ENCODE data around the gene SLC24A3. TPM values are rescaled to one million over a fixed set of nuclear protein-coding genes. Genes with fewer than 3 reads are reported as not detected.

The SLC24A3 gene
- polyA plus RNA-seq, 1 experiment = 1.7 TPM

DNA sequence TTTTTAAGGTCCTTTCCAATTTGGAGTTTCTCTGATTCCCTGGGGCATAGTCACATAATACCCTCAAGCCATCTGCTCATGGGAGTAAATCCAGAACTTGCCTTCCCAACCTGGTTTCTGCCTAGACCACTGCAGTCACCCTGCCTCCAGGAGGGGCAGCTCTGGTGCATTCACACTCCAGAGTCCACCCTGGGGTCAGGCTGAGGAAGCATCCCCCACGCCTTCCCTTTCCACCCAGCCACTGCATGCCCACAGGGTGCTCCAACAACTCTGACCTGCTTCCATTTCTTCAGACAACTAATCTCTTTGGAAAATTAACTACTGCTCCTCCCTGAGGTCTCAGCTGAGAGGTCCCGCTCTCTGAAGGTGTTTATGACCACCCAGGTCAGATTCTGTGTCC, 334.2 kb downstream of the SLC24A3 start:
- Histone ChIP-seq H3K27me3 (ENCODE audit: control insufficient read depth, insufficient read depth, low read length) (no peaks in the 10 kb centered on the region), H3K36me3 (ENCODE audit: control insufficient read depth, insufficient read depth, low read length) (no peaks in the 10 kb centered on the region), H3K4me3 (ENCODE audit: low read depth, low read length) (no peak overlapping the region)
- ChIA-PET CTCF (no interaction called here), POLR2A (no interaction called here)
- TF ChIP-seq, protein P1, sequence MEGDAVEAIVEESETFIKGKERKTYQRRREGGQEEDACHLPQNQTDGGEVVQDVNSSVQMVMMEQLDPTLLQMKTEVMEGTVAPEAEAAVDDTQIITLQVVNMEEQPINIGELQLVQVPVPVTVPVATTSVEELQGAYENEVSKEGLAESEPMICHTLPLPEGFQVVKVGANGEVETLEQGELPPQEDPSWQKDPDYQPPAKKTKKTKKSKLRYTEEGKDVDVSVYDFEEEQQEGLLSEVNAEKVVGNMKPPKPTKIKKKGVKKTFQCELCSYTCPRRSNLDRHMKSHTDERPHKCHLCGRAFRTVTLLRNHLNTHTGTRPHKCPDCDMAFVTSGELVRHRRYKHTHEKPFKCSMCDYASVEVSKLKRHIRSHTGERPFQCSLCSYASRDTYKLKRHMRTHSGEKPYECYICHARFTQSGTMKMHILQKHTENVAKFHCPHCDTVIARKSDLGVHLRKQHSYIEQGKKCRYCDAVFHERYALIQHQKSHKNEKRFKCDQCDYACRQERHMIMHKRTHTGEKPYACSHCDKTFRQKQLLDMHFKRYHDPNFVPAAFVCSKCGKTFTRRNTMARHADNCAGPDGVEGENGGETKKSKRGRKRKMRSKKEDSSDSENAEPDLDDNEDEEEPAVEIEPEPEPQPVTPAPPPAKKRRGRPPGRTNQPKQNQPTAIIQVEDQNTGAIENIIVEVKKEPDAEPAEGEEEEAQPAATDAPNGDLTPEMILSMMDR (IDR thresholded peaks at IDR 0.05; ENCODE audit: insufficient read depth, low read depth, low read length) = no peak
- DNase-seq (ENCODE audit: low read depth) = no peak

DNA sequence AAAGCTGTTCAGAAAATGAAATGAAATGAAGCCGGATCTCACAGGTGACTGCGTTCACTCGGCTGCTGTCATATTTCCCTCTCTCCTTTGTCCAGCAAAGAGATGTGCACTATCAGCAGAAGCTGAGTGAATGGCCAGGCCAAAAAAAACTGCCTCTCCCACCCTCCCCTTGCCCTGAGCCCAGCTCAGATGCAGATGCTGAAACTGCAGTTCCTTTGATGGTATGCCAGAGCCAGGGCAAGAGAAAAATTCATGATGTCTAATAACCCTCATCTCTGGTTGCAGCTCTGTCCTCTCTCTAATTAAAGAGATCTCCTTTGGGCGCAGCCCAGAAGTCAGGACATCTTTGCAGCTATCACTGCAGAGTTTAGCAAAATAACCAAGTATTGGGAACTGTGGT, 335.1 kb downstream of the SLC24A3 start:
- CTCF ChIA-PET = interaction anchor here (0.6 kb wide), 2 partner anchors 28 to 247 kb away, joined by 3 to 4 read pairs; no protein-coding TSS in a partner anchor
- H3K4me3 ChIP-seq (ENCODE audit: low read depth, low read length) = no peak overlapping the region
- TF ChIP-seq, protein P1 (IDR thresholded peaks at IDR 0.05; ENCODE audit: insufficient read depth, low read depth, low read length) = no peak
- no peaks in the 10 kb centered on the region for H3K36me3 ChIP-seq (ENCODE audit: control insufficient read depth, insufficient read depth, low read length)
- H3K27me3 ChIP-seq (ENCODE audit: control insufficient read depth, insufficient read depth, low read length) = no peaks in the 10 kb centered on the region
- POLR2A ChIA-PET = no interaction called here
- no peak for DNase-seq (ENCODE audit: low read depth)

DNA sequence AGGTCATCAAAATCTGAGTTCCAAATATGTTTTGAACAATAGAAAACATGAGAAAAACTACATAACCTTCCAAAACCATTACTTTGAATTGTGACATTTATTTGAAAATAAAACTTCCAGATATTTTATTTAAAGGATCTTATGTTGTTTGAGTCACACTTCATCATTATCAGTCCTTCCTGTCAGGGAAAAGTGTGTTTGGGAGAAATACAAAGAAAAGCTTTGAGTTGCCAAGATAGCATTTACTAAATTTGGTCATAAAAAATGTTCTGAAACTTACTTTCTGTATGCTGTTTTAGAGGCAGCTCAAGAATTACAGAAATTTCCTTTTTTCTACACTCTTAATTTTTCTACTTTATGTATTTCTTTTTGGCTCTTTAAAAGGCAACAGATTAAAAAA, 337.5 kb downstream of the SLC24A3 start:
- H3K36me3 ChIP-seq (ENCODE audit: control insufficient read depth, insufficient read depth, low read length) = no peaks in the 10 kb centered on the region
- no peak overlapping the region for H3K4me3 ChIP-seq (ENCODE audit: low read depth, low read length)
- no peak for DNase-seq (ENCODE audit: low read depth)
- POLR2A ChIA-PET = no interaction called here
- no peaks in the 10 kb centered on the region for H3K27me3 ChIP-seq (ENCODE audit: control insufficient read depth, insufficient read depth, low read length)
- TF ChIP-seq, protein P1 (IDR thresholded peaks at IDR 0.05; ENCODE audit: insufficient read depth, low read depth, low read length) = no peak
- CTCF ChIA-PET = no interaction called here

DNA sequence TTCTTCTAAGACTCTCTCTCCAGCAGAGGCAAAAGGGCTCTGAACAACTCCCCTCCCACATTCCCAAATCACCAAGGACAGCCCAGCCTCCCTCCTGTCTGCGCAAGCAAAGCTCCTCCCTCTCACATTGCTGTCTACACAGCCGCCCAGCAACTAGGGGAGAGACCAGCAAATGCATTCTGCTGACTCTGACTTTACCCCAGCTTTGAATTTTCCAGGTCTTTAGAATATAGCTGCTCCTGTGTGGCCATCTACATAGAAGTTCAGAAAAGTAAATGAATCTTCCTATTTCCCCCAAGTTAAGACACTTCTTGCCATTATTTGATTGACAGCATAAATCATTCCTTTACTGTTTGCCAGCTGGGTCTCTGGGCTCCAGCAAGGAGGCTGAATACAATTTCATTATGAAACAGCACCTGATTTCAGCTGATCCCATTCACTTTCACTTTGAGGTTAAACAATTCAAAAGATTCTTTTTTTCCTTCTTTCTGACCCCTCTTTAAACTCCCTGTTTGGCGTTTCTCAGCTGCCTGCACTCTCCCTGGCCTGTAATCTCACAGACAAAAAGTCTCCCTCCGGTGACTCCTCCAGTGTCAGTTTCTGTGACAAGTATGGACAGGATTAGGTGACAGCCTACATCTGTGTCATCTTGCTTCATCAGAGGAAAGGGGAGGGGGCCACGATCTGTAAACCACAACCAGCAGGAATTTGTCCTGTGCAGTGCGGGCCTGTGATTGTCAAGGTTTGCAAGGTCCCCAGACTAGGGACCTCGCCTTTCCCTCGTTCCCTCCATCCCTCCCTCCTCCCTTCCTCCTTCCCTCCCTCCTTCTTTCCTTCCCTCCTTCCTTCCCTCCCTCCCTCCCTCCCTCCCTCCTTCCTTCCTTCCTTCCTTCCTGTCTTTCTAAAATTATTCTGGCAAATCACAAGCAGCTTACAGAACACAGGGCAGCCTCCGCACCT, 340.1 kb downstream of the SLC24A3 start:
- POLR2A ChIA-PET = no interaction called here
- no peak for DNase-seq (ENCODE audit: low read depth)
- CTCF ChIA-PET = no interaction called here
- Histone ChIP-seq H3K36me3 (ENCODE audit: control insufficient read depth, insufficient read depth, low read length) (no peaks in the 10 kb centered on the region), H3K27me3 (ENCODE audit: control insufficient read depth, insufficient read depth, low read length) (no peaks in the 10 kb centered on the region), H3K4me3 (ENCODE audit: low read depth, low read length) (no peak overlapping the region)
- TF ChIP-seq, protein P1 (IDR thresholded peaks at IDR 0.05; ENCODE audit: insufficient read depth, low read depth, low read length) = no peak

DNA sequence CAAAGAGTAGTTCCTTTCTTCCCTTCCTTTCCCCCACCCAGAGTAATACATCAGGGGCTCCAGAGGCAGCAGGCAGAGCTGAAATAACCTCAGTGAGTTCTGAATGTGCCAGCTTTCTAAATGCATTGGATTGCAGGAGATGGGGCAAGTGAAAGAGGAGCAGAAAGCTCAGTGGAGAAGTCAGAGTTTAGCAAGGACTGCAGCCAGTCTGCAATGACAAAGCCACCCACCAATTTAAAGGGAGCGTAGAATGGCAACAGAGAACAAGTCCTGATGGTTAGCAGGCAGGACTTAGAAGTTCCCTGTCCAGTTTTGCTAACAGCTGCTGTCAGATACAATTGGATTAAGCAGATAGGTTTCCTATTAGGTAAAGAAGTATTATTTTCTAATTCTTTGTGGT, 342.2 kb downstream of the SLC24A3 start:
- Histone ChIP-seq H3K4me3 (ENCODE audit: low read depth, low read length) (no peak overlapping the region), H3K36me3 (ENCODE audit: control insufficient read depth, insufficient read depth, low read length) (no peaks in the 10 kb centered on the region), H3K27me3 (ENCODE audit: control insufficient read depth, insufficient read depth, low read length) (no peaks in the 10 kb centered on the region)
- no peak for DNase-seq (ENCODE audit: low read depth)
- CTCF ChIA-PET = no interaction called here
- TF ChIP-seq, protein P1 (IDR thresholded peaks at IDR 0.05; ENCODE audit: insufficient read depth, low read depth, low read length) = no peak
- POLR2A ChIA-PET = no interaction called here

Data from BJ (cell line).